ENCODE data around the gene DMRTC2. TPM values are rescaled to one million over a fixed set of nuclear protein-coding genes. Genes with fewer than 3 reads are reported as not detected.

DMRTC2 gene
- total RNA-seq, 4 donors from 2014 or later: not detected

GRCh38 chr19:41868989-41869300, 24.1 kb downstream of the DMRTC2 start:
- no peak for DNase-seq (ENCODE audit: low spot score in 2 of 2)
- intact Hi-C loops (cut with DNase I; ENCODE audit: low total_unique reads): no loop called here
- 85 to 88% methylated on average over 12 of the region's 12 CpGs for WGBS, 2 donors
- TF ChIP-seq CTCF (IDR thresholded peaks at IDR 0.05) (no peak), POLR2A (IDR thresholded peaks at IDR 0.05) (no peak)
- no peak overlapping the region for H3K4me3 ChIP-seq (ENCODE audit: low read depth, poor library complexity, severe bottlenecking)

- TF ChIP-seq POLR2A (IDR thresholded peaks at IDR 0.05) (no peak), CTCF (IDR thresholded peaks at IDR 0.05) (no peak)
- intact Hi-C loops (cut with DNase I; ENCODE audit: low total_unique reads): no loop called here
- H3K4me3 ChIP-seq (ENCODE audit: low read depth, poor library complexity, severe bottlenecking): no peak overlapping the region
- 90 to 91% methylated on average over 13 of the region's 13 CpGs for WGBS, 2 donors
- DNase-seq (ENCODE audit: low spot score in 2 of 2): no peak
Observed at GRCh38 chr19:41869374-41869955, 24.6 kb downstream of the DMRTC2 start.

GRCh38 chr19:41870401-41870873, 25.6 kb downstream of the DMRTC2 start:
- intact Hi-C loops (cut with DNase I; ENCODE audit: low total_unique reads): loop anchor here (5.0 kb wide), 1 partner anchor 77 kb away; no protein-coding TSS in a partner anchor
- DNase-seq (ENCODE audit: low spot score in 2 of 2): no peak
- TF ChIP-seq CTCF (IDR thresholded peaks at IDR 0.05) (no peak), POLR2A (IDR thresholded peaks at IDR 0.05) (no peak)
- WGBS, 2 donors: 31 to 51% methylated on average over 3 of the region's 3 CpGs
- H3K4me3 ChIP-seq (ENCODE audit: low read depth, poor library complexity, severe bottlenecking): no peak overlapping the region

GRCh38 chr19:41871573-41872383, 26.9 kb downstream of the DMRTC2 start:
- intact Hi-C loops (cut with DNase I; ENCODE audit: low total_unique reads): loop anchor here (5.0 kb wide), 1 partner anchor 76 kb away; no protein-coding TSS in a partner anchor
- WGBS, 2 donors: 72 to 78% methylated on average over 15 to 16 of the region's 16 CpGs
- no peak for TF ChIP-seq POLR2A (IDR thresholded peaks at IDR 0.05)
- TF ChIP-seq CTCF (IDR thresholded peaks at IDR 0.05): no peak

GRCh38 chr19:41872384-41872774, 27.5 kb downstream of the DMRTC2 start:
- no peak for DNase-seq (ENCODE audit: low spot score in 2 of 2)
- TF ChIP-seq CTCF (IDR thresholded peaks at IDR 0.05): no peak
- TF ChIP-seq POLR2A (IDR thresholded peaks at IDR 0.05): no peak
- WGBS, 2 donors: 88 to 92% methylated on average over 12 of the region's 12 CpGs
- intact Hi-C loops (cut with DNase I; ENCODE audit: low total_unique reads): loop anchor here (5.0 kb wide), 1 partner anchor 75 kb away; no protein-coding TSS in a partner anchor
- no peak overlapping the region for H3K4me3 ChIP-seq (ENCODE audit: low read depth, poor library complexity, severe bottlenecking)

More at GRCh38 chr19:41871573-41872383, 26.9 kb downstream of the DMRTC2 start:
- DNase-seq (ENCODE audit: low spot score in 2 of 2): no peak
- no peak overlapping the region for H3K4me3 ChIP-seq (ENCODE audit: low read depth, poor library complexity, severe bottlenecking)
